HEK293T (cell line): ENCODE measurements around the gene DCXR.

ENCODE experiments used
- ARNT ChIP-seq: fragments of 450-650 bp; IDR thresholded peaks from 2 replicates; pipeline ENCODE4 v1.6.1; 2017; ENCODE audit warnings: mild to moderate bottlenecking
- FOXM1 ChIP-seq: fragments of 450-650 bp; IDR thresholded peaks from 2 replicates; pipeline ENCODE4 v1.6.1; 2017; ENCODE audit warnings: mild to moderate bottlenecking, borderline replicate concordance
- L3MBTL2 ChIP-seq: fragments of 450-650 bp; conservative IDR thresholded peaks from 2 replicates; pipeline ENCODE4 v1.6.1; 2016; ENCODE audit warnings: mild to moderate bottlenecking
- NFRKB ChIP-seq: fragments of 450-650 bp; IDR thresholded peaks from 2 replicates; pipeline ENCODE4 v1.6.1; 2016; ENCODE audit warnings: mild to moderate bottlenecking, moderate library complexity
- SUZ12 ChIP-seq: fragments of 450-650 bp; IDR thresholded peaks from 2 replicates; pipeline ENCODE4 v1.6.1; 2016; ENCODE audit warnings: mild to moderate bottlenecking
- TARDBP ChIP-seq: fragments of 450-650 bp; IDR thresholded peaks from 2 replicates; pipeline ENCODE4 v1.6.1; 2016
- TF ChIP-seq, protein P1 (sequence below): fragments of 450-650 bp; IDR thresholded peaks from 2 replicates; pipeline ENCODE4 v1.6.1; 2016

DNA sequence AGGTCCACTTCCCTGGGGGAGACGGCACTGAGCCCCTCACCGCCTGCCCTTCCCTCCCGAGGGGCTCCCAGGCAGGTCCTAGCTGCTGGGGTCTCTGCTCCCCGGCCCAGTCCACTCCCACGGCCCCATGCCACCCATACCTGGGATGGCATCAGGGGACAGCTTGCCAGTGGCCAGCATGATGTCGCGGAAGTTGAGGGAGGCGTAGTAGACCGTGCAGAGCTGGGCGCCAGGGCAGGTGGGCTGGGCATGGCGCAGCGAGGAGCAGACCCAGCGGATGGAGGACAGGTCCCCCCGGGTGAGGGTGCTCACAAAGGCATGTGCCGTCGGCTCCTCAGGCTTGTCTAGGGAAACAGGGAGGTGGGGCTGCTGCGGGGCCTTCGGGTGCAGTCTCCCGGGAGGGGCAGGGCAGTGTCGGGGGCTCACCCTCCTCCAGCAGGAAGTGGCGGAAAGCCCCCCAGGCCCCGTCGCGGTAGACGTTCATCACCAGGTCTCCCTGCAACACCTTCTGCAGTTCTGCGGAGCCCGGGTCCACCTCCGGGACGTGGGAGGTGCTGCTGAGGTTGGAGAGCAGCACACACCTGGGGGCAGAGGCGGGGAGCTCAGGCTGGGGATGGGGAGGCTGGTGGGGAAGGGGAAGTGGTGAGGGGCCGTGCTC, 47.0 kb upstream of the DCXR start:
- TF ChIP-seq SUZ12 (no peak), L3MBTL2 (no peak), NFRKB (no peak), FOXM1 (no peak), TARDBP (no peak), ARNT (no peak)
- TF ChIP-seq, protein P1, sequence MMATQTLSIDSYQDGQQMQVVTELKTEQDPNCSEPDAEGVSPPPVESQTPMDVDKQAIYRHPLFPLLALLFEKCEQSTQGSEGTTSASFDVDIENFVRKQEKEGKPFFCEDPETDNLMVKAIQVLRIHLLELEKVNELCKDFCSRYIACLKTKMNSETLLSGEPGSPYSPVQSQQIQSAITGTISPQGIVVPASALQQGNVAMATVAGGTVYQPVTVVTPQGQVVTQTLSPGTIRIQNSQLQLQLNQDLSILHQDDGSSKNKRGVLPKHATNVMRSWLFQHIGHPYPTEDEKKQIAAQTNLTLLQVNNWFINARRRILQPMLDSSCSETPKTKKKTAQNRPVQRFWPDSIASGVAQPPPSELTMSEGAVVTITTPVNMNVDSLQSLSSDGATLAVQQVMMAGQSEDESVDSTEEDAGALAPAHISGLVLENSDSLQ, result no peak
